GM12878 (cell line): ENCODE data around the gene FMN2. TPM values are rescaled to one million over a fixed set of nuclear protein-coding genes. Genes with fewer than 3 reads are reported as not detected.

Experiments used
- ATAC-seq: fragments of 200-7000 bp; cut with Tn5 transposase; 3 replicates; pipeline ENCODE4 v1.9.1; 2020; ENCODE audit warnings: mild to moderate bottlenecking, moderate library complexity
- BruUV-seq: library from RNA; stranded (reverse); fragments of 400-500 nt; replicated peaks from 2 replicates; lab custom pipeline; 2021; lab: Mats Ljungman, UMichigan
- CTCF ChIA-PET: fragments of 300-600 bp; sonication (Branson Sonifier 250); formaldehyde crosslinking; extraction: SDS; loops from one replicate; lab custom pipeline; 2021; ENCODE audit warnings: inconsistent platforms; lab: Yijun Ruan, JAX
- POLR2A ChIA-PET: fragments of 350-600 bp; formaldehyde crosslinking; extraction: SDS; loops from one replicate; lab custom pipeline; 2021; ENCODE audit warnings: inconsistent platforms; lab: Charles Lee
- RAD21 ChIA-PET: fragments of 300-600 bp; sonication (Branson Sonifier 250); formaldehyde crosslinking; loops from one replicate; lab custom pipeline; 2023; ENCODE audit warnings: antibody characterized with exemption; ENCODE audit not compliant: unreplicated experiment; lab: Charles Lee
- SMC1A ChIA-PET: fragments of 300-600 bp; sonication (Branson Sonifier 250); formaldehyde crosslinking; loops from one replicate; lab custom pipeline; 2023; ENCODE audit not compliant: unreplicated experiment, uncharacterized antibody; lab: Charles Lee
- DNase-seq: peaks from one replicate; pipeline ENCODE4 v3.0.0-alpha.2; 2011; ENCODE audit warnings: low read depth, low spot score
- FAIRE-seq: peaks from 3 replicates; lab custom pipeline; 2011; peaks lifted over from hg19 to GRCh38; lab: Jason Lieb, UNC
- H2AFZ ChIP-seq: 2 replicates; pipeline ENCODE4 v1.6.0; 2011; ENCODE audit warnings: low read depth, low read length, control low read depth; ENCODE audit not compliant: control insufficient read depth
- H3K27ac ChIP-seq: 2 replicates; pipeline ENCODE4 v1.5.1; 2011; ENCODE audit warnings: control low read depth; ENCODE audit not compliant: control insufficient read depth, insufficient read depth
- H3K27me3 ChIP-seq, 2 experiments: replicated peaks in 1 of 2; 2 replicates each; pipeline versions ENCODE4 v1.6.0 to v1.6.1; 2011; ENCODE audit warnings: low read length in 1 of 2; ENCODE audit not compliant: control insufficient read depth in 2 of 2, insufficient read depth in 2 of 2
- H3K36me3 ChIP-seq, 2 experiments: 2 replicates each; pipeline ENCODE4 v1.5.1; 2011; ENCODE audit warnings: low read length in 1 of 2; ENCODE audit not compliant: control insufficient read depth in 2 of 2, insufficient read depth in 2 of 2
- H3K4me1 ChIP-seq: 2 replicates; pipeline ENCODE4 v1.6.1; 2011; ENCODE audit warnings: mild to moderate bottlenecking, low read length, moderate library complexity, mixed read lengths; ENCODE audit not compliant: control insufficient read depth, insufficient read depth
- H3K4me2 ChIP-seq: 2 replicates; pipeline ENCODE4 v1.6.0; 2011; ENCODE audit warnings: control low read depth; ENCODE audit not compliant: control insufficient read depth, insufficient read depth
- H3K4me3 ChIP-seq: fragments of 200-600 bp; sonication (generic); 2 replicates; pipeline ENCODE4 v1.5.1; 2016
- H3K79me2 ChIP-seq: 2 replicates; pipeline ENCODE4 v1.6.0; 2011; ENCODE audit warnings: low read length; ENCODE audit not compliant: control insufficient read depth, insufficient read depth
- H3K9ac ChIP-seq: 2 replicates; pipeline ENCODE4 v1.8.0; 2011; ENCODE audit warnings: low read length, control low read depth, mixed read lengths; ENCODE audit not compliant: control insufficient read depth, insufficient read depth
- H3K9me3 ChIP-seq: replicated peaks from 3 replicates; pipeline ENCODE4 v1.5.1; 2011; ENCODE audit warnings: mild to moderate bottlenecking, low read length; ENCODE audit not compliant: control insufficient read depth, insufficient read depth
- H4K20me1 ChIP-seq: 2 replicates; pipeline ENCODE4 v1.6.0; 2011; ENCODE audit not compliant: control insufficient read depth, insufficient read depth
- E2F8 ChIP-seq: fragments of 450-650 bp; IDR thresholded peaks from 2 replicates; pipeline ENCODE4 v1.6.1; 2018; ENCODE audit warnings: mild to moderate bottlenecking, low read depth, moderate library complexity; ENCODE audit not compliant: partially characterized antibody
- HSF1 ChIP-seq: fragments of 150-350 bp; IDR thresholded peaks from 2 replicates; pipeline ENCODE4 v1.6.1; 2014; ENCODE audit warnings: mild to moderate bottlenecking, low read depth, low read length
- IKZF2 ChIP-seq, 2 experiments: fragments of 450-650 bp; IDR thresholded peaks; 2 replicates each; pipeline ENCODE4 v1.6.1; 2017; ENCODE audit warnings: mild to moderate bottlenecking in 2 of 2, moderate library complexity in 2 of 2
- IRF5 ChIP-seq: fragments of 450-650 bp; IDR thresholded peaks from 2 replicates; pipeline ENCODE4 v1.6.1; 2017; ENCODE audit warnings: borderline replicate concordance
- JUNB ChIP-seq: IDR thresholded peaks from 2 replicates; pipeline ENCODE4 v1.6.1; 2016; ENCODE audit warnings: antibody characterized with exemption, mild to moderate bottlenecking
- MEF2B ChIP-seq: fragments of 450-650 bp; IDR thresholded peaks from 2 replicates; pipeline ENCODE4 v1.6.1; 2018; ENCODE audit warnings: mild to moderate bottlenecking, moderate library complexity; ENCODE audit not compliant: partially characterized antibody, poor library complexity, severe bottlenecking
- NR2C1 ChIP-seq: fragments of 450-650 bp; IDR thresholded peaks from 2 replicates; pipeline ENCODE4 v1.6.1; 2017; ENCODE audit warnings: antibody characterized with exemption, mild to moderate bottlenecking, moderate library complexity
- PBX3 ChIP-seq: IDR thresholded peaks from 2 replicates; pipeline ENCODE4 v1.6.1; 2011; ENCODE audit warnings: mild to moderate bottlenecking, low read depth, low read length, moderate library complexity; ENCODE audit not compliant: insufficient replicate concordance
- RELA ChIP-seq: fragments of 450-650 bp; IDR thresholded peaks from 2 replicates; pipeline ENCODE4 v1.8.0; 2014; ENCODE audit warnings: borderline replicate concordance; ENCODE audit not compliant: partially characterized antibody
- SREBF2 ChIP-seq: IDR thresholded peaks from 2 replicates; pipeline ENCODE4 v1.6.1; 2012; ENCODE audit warnings: mild to moderate bottlenecking, low read length
- ZNF384 ChIP-seq: IDR thresholded peaks from 2 replicates; pipeline ENCODE4 v1.6.1; 2012; ENCODE audit warnings: low read depth, mild to moderate bottlenecking, low read length, improper control_type of control experiment, borderline replicate concordance
- ZZZ3 ChIP-seq: IDR thresholded peaks from 2 replicates; pipeline ENCODE4 v1.6.1; 2011; ENCODE audit warnings: low read depth; ENCODE audit not compliant: control insufficient read depth, insufficient read length
- WGBS: methylation state at CpG from one replicate; pipeline ENCODE4 v1.1.6; 2016; ENCODE audit warnings: low lambda C conversion rate; ENCODE audit not compliant: insufficient replicate concordance, insufficient coverage; ENCODE audit errors: missing lambda C conversion rate; 5-methylcytosine and 5-hydroxymethylcytosine counted together
- in situ Hi-C: fragments of 300-500 bp; cut with MboI; formaldehyde crosslinking; loops from 9 replicates; pipeline ENCODE4 v1.14.3; 2018; ENCODE audit warnings: mixed read lengths
- intact Hi-C: fragments of 100-400 bp; cut with micrococcal nuclease; formaldehyde crosslinking; loops from one replicate; pipeline ENCODE4 v1.14.2; 2022; ENCODE audit not compliant: unreplicated experiment
- polyA plus RNA-seq, 11 experiments: library from polyadenylated mRNA; depleted of rRNA in 4 of 11; unstranded in 6 of 11; stranded (reverse) in 5 of 11; fragments of >200 nt; fragmentation: Nextera tagmentation in 4 of 11; fragmentation: Illumina TruSeq in 1 of 11; extraction: Ambion mirVana in 4 of 11; extraction: Trizol in 1 of 11; gene quantifications; 1 replicate in 1 of 11; 2 replicates in 10 of 11; pipeline versions ENCODE4 v1.2.1 to v1.2.3, GENCODE V29; 2011 to 2016; ENCODE audit warnings: inconsistent platforms in 2 of 11, missing spikeins in 2 of 11, low read depth in 1 of 11
- total RNA-seq, 4 experiments: library from RNA; depleted of rRNA in 3 of 4; stranded (reverse); fragments of >200 nt in 3 of 4; fragmentation: Illumina TruSeq in 1 of 4; extraction: Trizol in 1 of 4; gene quantifications; 2 replicates each; pipeline versions ENCODE4 v1.2.1 to v1.2.3, GENCODE V29; 2013 to 2021

Gene FMN2
- total and polyA plus RNA-seq, 10 of the 15 experiments (the other 5 are each of a cell fraction or from before 2014, with no cell fraction given) = 0.60 TPM; not detected in 9

GRCh38 chr1:240056350-240056749 is 35.3 kb upstream of the FMN2 start:
- Histone ChIP-seq H3K27me3 (no peaks in the 10 kb centered on the region), H3K27ac (no peak overlapping the region), H3K4me2 (no peak overlapping the region), H3K36me3 (no peaks in the 10 kb centered on the region), H3K9ac (no peak overlapping the region), H2AFZ (no peak overlapping the region), H3K4me1 (no peaks in the 10 kb centered on the region), H4K20me1 (no peaks in the 10 kb centered on the region), H3K79me2 (no peaks in the 10 kb centered on the region), H3K9me3 (no peaks in the 10 kb centered on the region), H3K4me3 (no peak overlapping the region)
- WGBS = 0% methylated on average over 3 of the region's 3 CpGs
- POLR2A ChIA-PET = no interaction called here
- DNase-seq = no peak
- FAIRE-seq = no peak
- ATAC-seq = no peak
- BruUV-seq = no TSS peak
- intact Hi-C loops (no loop called here), in situ Hi-C loops (no loop called here)
- SMC1A ChIA-PET = no interaction called here
- RAD21 ChIA-PET = no interaction called here
- no peak for TF ChIP-seq E2F8
- TF ChIP-seq IRF5 = no peak
- no peak for TF ChIP-seq SREBF2
- no peak for TF ChIP-seq JUNB
- no peak for TF ChIP-seq ZZZ3
- TF ChIP-seq PBX3 = no peak
- no peak for TF ChIP-seq RELA
- TF ChIP-seq ZNF384 = no peak
- no peak for TF ChIP-seq MEF2B
- TF ChIP-seq HSF1 = no peak
- no peak for TF ChIP-seq IKZF2 (IDR thresholded peaks at IDR 0.05)
- no peak for TF ChIP-seq NR2C1
- CTCF ChIA-PET = no interaction called here
